Ovary (tissue), 3 donors: ENCODE data around the gene CPNE4.

Experiments used
- EP300 ChIP-seq: sonication (generic); formaldehyde crosslinking; IDR thresholded peaks from one replicate; pipeline ENCODE4 v1.6.1; 2017; ENCODE audit warnings: antibody characterized with exemption
- TF ChIP-seq, protein P1 (sequence below), 3 donors: fragments of 450-650 bp in 2 of 3; fragments of 200-600 bp in 1 of 3; IDR thresholded peaks; one replicate each; pipeline versions ENCODE4 v1.5.1 to v1.8.0; 2016 to 2022; ENCODE audit warnings: antibody characterized with exemption in 3 of 3, mild to moderate bottlenecking in 1 of 3
- donor health status: DM: no; HTN: no; CAD: no.

DNA sequence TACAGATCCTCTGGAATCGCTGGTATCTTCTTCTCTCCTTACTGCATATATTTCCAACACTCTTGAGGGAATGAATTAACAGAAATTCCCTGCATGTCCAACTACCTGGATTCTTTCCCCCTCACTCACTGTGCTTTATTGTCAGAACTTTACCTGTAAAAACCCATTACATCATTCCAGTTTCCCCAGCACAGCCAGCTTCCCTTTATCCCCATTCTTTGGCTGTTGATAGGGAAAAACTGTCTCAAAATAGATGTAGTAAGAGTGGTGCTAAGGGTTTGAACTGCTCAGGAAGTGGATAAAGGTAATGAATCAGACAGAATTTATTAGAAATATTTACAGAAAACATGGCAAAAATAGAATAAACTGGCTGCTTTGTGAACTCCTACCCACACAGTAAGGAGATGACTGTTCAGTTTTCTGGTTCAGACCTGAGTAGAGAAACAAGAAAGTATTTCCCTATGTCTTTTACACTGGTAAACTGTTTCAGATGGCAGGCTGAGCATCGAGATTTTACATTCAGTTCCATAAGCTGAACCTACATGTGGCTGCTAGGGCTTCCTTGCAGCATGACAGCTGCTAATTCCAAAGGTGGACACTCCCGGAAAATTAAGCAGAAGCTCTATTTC is 188.4 kb downstream of the CPNE4 start:
- TF ChIP-seq EP300, result no peak
- TF ChIP-seq, protein P1, sequence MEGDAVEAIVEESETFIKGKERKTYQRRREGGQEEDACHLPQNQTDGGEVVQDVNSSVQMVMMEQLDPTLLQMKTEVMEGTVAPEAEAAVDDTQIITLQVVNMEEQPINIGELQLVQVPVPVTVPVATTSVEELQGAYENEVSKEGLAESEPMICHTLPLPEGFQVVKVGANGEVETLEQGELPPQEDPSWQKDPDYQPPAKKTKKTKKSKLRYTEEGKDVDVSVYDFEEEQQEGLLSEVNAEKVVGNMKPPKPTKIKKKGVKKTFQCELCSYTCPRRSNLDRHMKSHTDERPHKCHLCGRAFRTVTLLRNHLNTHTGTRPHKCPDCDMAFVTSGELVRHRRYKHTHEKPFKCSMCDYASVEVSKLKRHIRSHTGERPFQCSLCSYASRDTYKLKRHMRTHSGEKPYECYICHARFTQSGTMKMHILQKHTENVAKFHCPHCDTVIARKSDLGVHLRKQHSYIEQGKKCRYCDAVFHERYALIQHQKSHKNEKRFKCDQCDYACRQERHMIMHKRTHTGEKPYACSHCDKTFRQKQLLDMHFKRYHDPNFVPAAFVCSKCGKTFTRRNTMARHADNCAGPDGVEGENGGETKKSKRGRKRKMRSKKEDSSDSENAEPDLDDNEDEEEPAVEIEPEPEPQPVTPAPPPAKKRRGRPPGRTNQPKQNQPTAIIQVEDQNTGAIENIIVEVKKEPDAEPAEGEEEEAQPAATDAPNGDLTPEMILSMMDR (IDR thresholded peaks at IDR 0.05), result no peak
